Measurements from ENCODE around the gene CCDC9B.

Gene CCDC9B

DNA sequence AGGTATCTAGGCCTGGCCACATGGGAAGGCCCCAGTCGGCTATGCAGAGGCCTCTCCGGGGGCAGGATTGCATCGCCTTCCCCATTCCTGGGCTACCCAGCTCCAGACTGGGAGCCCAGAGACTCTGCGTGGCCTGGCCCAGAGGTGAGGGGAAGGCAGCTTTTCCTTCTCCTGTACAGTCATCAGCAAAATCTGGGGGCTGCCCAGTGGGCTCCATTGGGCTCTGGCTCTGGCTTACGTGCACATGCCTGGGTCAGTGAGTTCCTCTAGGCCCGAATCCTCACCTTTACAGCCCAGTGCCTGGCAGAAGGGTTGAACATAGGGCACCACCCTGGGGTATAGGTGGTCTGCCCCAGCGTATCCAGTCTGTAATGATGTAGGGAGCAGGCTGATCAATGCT is 53.9 kb downstream of the CCDC9B start:
- Histone ChIP-seq H3K27me3 (ENCODE audit: control insufficient read depth, insufficient read depth, low read length) (peaks cover 73% of the 10 kb centered on the region), H3K36me3 (ENCODE audit: control insufficient read depth, insufficient read depth, low read length) (no peaks in the 10 kb centered on the region), H3K4me3 (ENCODE audit: low read depth, low read length) (no peak overlapping the region), H3K4me1 (ENCODE audit: control insufficient read depth, insufficient read depth, low read length) (peaks cover 23% of the 10 kb centered on the region), H3K9me3 (ENCODE audit: control insufficient read depth, insufficient read depth, low read length) (no peaks in the 10 kb centered on the region), H3K9ac (ENCODE audit: low read depth, low read length) (no peak overlapping the region)

DNA sequence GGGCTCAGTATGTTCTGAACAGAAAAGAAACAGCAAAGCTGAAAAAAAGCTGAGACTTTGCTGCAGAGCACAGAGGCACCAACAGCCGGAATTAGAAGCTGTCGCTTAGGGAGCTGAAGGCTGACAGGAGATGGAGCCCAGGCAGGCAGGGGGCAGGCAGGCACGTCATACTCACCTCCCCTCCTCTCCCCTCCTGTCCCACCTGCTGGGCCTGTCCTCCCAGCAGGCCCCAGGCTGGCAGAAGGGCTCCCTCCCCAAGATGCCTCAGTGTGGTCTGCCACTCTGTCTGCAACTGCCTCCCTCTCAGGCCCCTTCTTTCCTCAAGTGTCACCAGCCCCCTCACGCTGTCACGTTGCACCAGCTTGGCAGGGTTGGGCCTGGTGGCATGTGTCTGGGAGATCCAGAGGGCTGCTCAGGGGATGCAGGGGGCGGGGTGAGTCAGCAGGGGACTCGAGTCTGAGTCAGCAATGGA is 54.6 kb downstream of the CCDC9B start:
- H3K9me3 ChIP-seq (ENCODE audit: control insufficient read depth, insufficient read depth, low read length) = no peaks in the 10 kb centered on the region
- H3K9ac ChIP-seq (ENCODE audit: low read depth, low read length) = no peak overlapping the region
- H3K27me3 ChIP-seq (ENCODE audit: control insufficient read depth, insufficient read depth, low read length) = peaks cover 75% of the 10 kb centered on the region
- H3K36me3 ChIP-seq (ENCODE audit: control insufficient read depth, insufficient read depth, low read length) = no peaks in the 10 kb centered on the region
- peaks cover 23% of the 10 kb centered on the region for H3K4me1 ChIP-seq (ENCODE audit: control insufficient read depth, insufficient read depth, low read length)
- H3K4me3 ChIP-seq (ENCODE audit: low read depth, low read length) = no peak overlapping the region

DNA sequence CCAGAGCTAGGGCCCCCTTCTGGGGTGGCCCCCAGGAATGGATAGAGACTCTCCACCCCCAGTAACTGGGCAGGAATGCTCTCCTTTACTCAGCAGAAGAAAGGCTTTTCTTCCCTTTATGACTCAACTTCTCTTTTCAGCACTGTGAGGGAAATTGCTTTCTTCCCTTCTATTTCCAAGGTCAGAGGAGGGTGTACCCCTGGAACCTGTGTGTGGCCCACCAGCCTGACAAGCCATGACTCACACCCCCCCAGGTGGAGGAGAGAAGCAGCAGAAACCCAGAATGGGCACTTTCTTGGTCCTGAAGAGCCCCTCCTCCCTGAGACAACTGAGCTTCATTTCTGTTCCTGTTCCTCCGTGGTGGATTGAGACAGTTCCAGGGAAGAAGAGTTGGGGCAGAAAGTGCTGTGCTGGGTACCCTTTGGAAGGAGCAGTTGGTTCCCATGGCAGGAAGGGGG is 55.2 kb downstream of the CCDC9B start:
- Histone ChIP-seq H3K4me1 (ENCODE audit: control insufficient read depth, insufficient read depth, low read length) (peaks cover 28% of the 10 kb centered on the region), H3K27me3 (ENCODE audit: control insufficient read depth, insufficient read depth, low read length) (peaks cover 79% of the 10 kb centered on the region)

DNA sequence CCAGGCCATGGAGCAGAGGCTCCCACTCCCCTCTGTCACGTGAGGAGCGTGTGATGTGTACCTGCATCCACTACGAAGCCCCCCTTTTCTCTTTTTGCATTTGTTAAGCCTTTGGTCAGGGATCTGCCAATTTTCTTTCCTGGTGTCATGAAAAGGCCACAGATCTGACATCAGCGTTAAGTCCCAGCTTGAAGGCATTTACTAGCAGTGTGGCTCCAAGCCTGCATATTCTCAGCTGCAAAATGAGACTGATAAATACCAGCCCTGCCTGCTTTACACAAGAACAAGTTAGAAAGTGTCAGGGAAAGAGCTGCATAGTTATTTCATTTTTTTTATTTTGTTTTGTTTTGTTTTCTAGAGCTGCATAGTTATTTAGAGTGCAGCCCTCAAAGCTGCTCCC is 55.6 kb downstream of the CCDC9B start:
- peaks cover 79% of the 10 kb centered on the region for H3K27me3 ChIP-seq (ENCODE audit: control insufficient read depth, insufficient read depth, low read length)
- H3K36me3 ChIP-seq (ENCODE audit: control insufficient read depth, insufficient read depth, low read length) = no peaks in the 10 kb centered on the region
- H3K4me1 ChIP-seq (ENCODE audit: control insufficient read depth, insufficient read depth, low read length) = peaks cover 25% of the 10 kb centered on the region
- no peak overlapping the region for H3K4me3 ChIP-seq (ENCODE audit: low read depth, low read length)
- no peak overlapping the region for H3K9ac ChIP-seq (ENCODE audit: low read depth, low read length)
- no peaks in the 10 kb centered on the region for H3K9me3 ChIP-seq (ENCODE audit: control insufficient read depth, insufficient read depth, low read length)

More for the DNA sequence above, 55.2 kb downstream of the CCDC9B start:
- no peaks in the 10 kb centered on the region for H3K9me3 ChIP-seq (ENCODE audit: control insufficient read depth, insufficient read depth, low read length)
- H3K36me3 ChIP-seq (ENCODE audit: control insufficient read depth, insufficient read depth, low read length) = no peaks in the 10 kb centered on the region
- H3K4me3 ChIP-seq (ENCODE audit: low read depth, low read length) = no peak overlapping the region
- no peak overlapping the region for H3K9ac ChIP-seq (ENCODE audit: low read depth, low read length)

DNA sequence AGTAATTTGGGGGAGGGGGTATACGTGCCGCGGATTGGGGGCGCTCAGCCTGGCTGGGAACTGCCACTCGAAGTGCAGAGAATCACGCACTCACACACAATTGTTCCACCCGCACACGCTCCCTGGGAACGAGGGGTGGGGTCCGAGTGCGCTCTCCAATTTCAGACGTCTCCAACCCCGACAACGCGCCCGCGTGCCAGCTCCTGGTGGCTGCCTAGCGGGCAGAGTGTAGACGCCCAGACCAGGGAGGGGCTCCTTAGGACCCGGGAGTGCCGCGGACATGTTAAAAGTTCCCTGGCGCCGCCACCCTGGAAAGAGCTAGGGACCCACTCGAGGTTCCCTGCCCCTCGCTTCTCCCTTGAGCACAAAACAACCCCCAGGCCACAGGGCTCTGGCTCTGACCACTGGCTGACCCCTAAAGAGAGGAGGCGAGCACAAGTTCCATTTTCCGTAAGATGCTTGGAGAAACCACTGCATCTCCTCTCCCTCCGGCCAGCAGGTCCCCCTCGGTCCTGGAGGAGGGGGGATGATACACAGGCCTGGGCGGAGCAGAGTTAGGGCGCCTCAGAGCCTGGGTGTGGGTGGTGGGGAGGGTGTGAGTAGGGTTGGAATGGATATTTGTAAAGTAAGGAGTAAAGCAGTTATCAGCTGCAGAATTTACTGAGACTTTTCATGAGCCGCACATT is 57.0 kb downstream of the CCDC9B start:
- Histone ChIP-seq H3K4me1 (ENCODE audit: control insufficient read depth, insufficient read depth, low read length) (peaks cover 25% of the 10 kb centered on the region), H3K4me3 (ENCODE audit: low read depth, low read length) (peak overlapping the region; percentile 61), H3K27me3 (ENCODE audit: control insufficient read depth, insufficient read depth, low read length) (peaks cover 75% of the 10 kb centered on the region), H3K9me3 (ENCODE audit: control insufficient read depth, insufficient read depth, low read length) (no peaks in the 10 kb centered on the region), H3K36me3 (ENCODE audit: control insufficient read depth, insufficient read depth, low read length) (no peaks in the 10 kb centered on the region), H3K9ac (ENCODE audit: low read depth, low read length) (no peak overlapping the region)

DNA sequence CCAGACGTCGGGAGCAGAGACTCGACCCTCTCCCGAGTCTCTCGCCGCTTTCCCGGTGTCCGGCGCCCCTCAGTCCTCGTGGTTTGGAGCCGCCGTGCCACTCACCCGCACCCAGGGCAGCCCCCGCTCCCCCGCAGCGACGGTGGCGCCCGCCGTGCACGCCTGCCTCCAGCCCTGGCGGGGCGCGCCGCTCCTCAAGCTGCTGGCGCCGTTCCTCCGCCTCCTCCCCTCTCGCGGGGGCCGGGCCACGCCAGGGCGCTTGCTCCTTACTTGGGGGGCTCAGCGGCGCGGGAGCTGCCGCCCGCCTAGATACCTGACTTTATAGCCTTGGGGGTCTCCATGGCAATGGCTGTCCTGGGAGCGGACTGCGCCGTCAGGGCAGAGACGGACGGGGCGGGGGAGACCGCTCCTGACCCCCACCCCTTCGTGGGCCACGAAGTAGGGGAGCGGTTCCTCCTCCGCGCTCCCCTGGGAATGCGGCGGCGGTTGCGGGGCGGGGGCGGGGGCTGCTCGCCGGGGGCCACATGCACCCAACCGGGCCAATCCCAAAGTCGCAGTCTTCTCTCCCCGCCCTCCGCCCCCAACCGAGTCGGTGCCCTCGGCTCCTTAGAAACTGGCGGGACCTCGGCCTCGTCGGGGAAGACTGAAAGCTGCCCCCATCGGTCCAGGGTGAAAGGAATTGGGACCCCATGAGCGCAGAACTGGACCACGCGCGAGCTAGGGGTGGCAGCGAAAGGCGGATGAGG is 57.7 kb downstream of the CCDC9B start, which contains the start of gene ANKRD63:
Gene ANKRD63, minus strand, starts transcription at position 196 of the 746 bp plus-strand sequence. CDS start 478 bp downstream, outside the sequence.
- Histone ChIP-seq H3K9me3 (ENCODE audit: control insufficient read depth, insufficient read depth, low read length) (no peaks in the 10 kb centered on the region), H3K9ac (ENCODE audit: low read depth, low read length) (no peak within 1 kb of the TSS), H3K27me3 (ENCODE audit: control insufficient read depth, insufficient read depth, low read length) (peaks cover 79% of the 10 kb centered on the region), H3K4me1 (ENCODE audit: control insufficient read depth, insufficient read depth, low read length) (peaks cover 25% of the 10 kb centered on the region), H3K36me3 (ENCODE audit: control insufficient read depth, insufficient read depth, low read length) (no peaks in the 10 kb centered on the region), H3K4me3 (ENCODE audit: low read depth, low read length) (peak within 1 kb of the TSS; percentile 61)

DNA sequence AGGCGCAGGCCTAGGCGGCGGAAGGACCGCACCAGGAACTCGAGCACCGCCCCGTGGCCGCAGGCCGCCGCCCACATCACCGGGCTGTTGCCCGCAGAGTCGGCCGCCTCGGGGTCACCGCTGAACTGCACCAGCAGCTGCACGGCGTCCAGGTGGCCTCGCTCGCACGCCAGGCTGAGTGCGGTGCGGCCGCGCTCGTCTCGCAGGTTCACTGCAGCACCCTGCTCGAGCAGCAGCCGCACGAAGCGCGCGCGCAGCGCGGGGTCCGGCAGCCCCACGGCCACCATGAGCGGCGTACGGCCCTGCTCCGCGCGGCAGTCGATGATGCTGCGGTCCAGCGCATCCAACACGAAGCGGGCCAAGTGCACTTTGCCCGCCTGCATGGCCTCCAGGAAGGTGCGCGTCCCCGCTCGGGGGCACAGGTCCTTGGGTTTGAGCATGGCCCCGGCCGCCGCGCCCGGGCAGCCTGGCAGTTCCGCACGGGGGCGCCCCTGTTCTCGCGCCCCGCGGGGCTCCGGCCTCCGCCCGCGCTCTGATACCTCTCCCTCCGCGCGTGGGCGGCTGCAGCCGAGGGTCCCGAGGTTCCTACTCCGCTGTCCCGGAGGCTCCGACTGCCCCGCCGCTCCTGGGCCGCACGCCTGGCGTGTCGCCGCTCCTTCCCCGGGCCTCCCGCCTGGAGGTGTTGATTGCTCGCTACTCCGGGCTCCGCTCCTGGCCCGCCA is 58.4 kb downstream of the CCDC9B start:
- Histone ChIP-seq H3K9me3 (ENCODE audit: control insufficient read depth, insufficient read depth, low read length) (no peaks in the 10 kb centered on the region), H3K4me1 (ENCODE audit: control insufficient read depth, insufficient read depth, low read length) (peaks cover 25% of the 10 kb centered on the region), H3K4me3 (ENCODE audit: low read depth, low read length) (peak overlapping the region; percentile 61), H3K36me3 (ENCODE audit: control insufficient read depth, insufficient read depth, low read length) (no peaks in the 10 kb centered on the region), H3K27me3 (ENCODE audit: control insufficient read depth, insufficient read depth, low read length) (peaks cover 73% of the 10 kb centered on the region), H3K9ac (ENCODE audit: low read depth, low read length) (no peak overlapping the region)

DNA sequence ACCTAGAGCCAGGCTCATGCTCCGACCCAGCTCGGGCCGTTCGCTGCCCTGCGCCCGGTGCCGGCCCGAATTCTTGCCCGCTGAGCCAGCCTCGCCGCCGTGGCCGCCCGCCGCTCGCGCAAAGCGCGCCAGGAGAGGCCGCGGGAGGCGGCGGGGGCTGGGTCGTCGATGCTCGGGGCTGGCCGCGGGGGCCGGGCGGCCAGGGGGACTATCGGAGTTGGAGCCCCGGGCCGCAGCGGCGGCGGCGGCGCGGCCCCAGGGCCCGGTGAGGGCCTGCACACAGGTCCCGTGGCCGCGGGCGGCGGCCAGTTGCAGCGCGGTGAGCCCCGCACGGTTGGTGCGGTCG is 59.0 kb downstream of the CCDC9B start:
- peaks cover 25% of the 10 kb centered on the region for H3K4me1 ChIP-seq (ENCODE audit: control insufficient read depth, insufficient read depth, low read length)
- no peak overlapping the region for H3K9ac ChIP-seq (ENCODE audit: low read depth, low read length)
- H3K9me3 ChIP-seq (ENCODE audit: control insufficient read depth, insufficient read depth, low read length) = no peaks in the 10 kb centered on the region
- no peaks in the 10 kb centered on the region for H3K36me3 ChIP-seq (ENCODE audit: control insufficient read depth, insufficient read depth, low read length)
- H3K27me3 ChIP-seq (ENCODE audit: control insufficient read depth, insufficient read depth, low read length) = peaks cover 70% of the 10 kb centered on the region
- H3K4me3 ChIP-seq (ENCODE audit: low read depth, low read length) = peak overlapping the region; percentile 61
